HG03558 (cell line): Measurements from ENCODE around the gene RAB15.
"Not testable (repeated sequence)": the region's sequence is repeated elsewhere in the genome, so short reads cannot be mapped to it uniquely, and the experiment has no call there.

ENCODE experiments used
- ATAC-seq: cut with Tn5 transposase; IDR thresholded peaks from one replicate; pipeline ENCODE4 v1.9.1; 2021; ENCODE audit warnings: moderate number of reproducible peaks; ENCODE audit not compliant: unreplicated experiment; ENCODE audit errors: extremely low read depth

Gene RAB15

DNA sequence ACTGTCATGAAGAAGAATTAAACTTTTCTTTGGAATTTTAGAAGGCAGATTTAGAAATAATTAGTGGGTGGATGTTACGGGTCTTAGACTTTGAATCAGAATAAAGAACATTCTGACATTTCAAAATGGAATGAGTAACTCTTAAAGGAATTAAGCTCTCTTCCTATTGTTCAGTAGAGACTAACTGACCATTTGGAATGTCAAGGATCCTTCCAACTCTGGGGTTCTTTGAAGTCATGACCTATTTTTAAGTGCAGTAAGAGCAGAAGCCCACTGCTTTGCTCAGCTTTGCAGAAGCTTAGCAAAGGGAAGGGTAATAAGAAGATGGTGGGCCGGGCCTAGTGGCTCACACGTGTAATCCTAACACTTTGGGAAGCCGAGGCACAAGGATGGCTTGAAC is 53.9 kb downstream of the RAB15 start:
- ATAC-seq = no peak

DNA sequence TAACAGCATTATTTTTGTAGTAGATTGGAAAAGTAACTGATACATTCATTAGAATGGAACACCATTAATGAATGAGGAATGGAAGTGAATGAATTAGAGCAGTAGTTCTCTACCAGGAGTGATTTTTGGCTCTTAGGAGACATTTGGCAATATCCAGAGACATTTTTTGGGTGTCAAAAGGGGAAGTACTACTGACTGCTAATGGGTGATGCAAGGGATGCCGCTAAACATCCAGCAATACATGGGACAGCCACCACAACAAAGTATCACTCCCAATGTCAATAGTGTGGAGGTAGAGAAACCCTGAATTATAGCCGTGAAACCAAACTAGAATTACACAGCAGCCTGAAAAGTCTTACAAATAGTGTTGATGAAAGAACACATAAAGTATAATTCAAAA is 56.3 kb downstream of the RAB15 start:
- no peak for ATAC-seq

DNA sequence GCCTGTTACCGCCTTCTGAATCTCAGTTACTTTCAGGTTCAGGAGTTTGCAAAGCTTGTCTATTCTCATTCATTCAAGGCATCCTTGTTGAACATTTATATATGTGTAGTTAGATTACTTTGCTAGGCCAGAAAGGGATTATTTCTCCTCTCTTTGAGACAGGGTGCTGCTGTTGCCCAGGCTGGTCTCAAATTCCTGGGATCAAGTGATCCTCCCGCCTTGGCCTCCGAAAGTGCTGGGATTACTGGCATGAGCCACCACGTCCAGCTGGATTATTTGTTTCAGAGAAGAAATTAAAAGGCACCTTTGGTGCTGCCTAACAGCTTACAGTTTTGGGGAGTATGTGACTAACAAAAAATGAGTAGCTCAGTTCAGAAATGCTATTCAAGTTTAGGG is 57.1 kb downstream of the RAB15 start:
- ATAC-seq = no peak

DNA sequence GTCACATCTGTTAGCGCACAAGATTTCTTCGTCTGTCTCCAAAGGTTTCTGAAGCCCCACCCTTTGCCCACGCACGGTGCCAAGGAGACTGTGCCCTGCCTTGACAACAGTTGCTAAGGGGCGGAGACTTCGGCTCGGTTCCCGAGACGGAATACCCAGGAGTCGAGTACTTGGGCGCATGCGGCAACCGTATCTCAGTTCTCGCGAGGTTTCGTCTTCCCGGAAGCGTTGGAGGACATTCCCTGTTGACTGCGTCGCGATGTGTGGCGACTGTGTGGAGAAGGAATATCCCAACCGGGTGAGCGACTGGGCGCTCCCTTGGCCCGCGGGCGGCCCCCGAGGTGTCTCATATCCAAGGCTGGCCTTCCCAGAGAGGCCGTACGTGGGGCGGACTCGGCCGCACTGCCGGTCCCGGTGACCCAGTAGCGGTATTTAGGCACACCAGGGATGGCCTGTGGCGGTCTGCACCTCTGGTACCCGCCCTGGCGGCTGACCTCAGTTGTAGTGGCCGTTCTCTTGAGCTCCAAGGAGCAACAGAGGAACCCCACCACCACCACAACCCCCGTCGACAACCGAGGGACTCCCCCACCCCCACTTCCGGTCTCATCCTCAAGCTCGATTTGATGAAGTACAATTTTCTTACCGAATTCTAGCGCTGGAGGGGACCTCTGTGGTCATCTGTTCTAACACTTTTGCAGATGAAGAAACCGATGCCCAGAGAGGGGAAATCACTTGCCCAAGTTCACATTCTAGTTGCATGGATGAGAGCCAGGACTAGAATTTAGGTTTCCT is 57.7 kb downstream of the RAB15 start, which contains the start of gene CHURC1:
TSS of gene CHURC1 (plus strand) at position 219 of the 792 bp plus-strand sequence. CDS start at position 260, 41 bp downstream.
- ATAC-seq = peak; percentile 95

DNA sequence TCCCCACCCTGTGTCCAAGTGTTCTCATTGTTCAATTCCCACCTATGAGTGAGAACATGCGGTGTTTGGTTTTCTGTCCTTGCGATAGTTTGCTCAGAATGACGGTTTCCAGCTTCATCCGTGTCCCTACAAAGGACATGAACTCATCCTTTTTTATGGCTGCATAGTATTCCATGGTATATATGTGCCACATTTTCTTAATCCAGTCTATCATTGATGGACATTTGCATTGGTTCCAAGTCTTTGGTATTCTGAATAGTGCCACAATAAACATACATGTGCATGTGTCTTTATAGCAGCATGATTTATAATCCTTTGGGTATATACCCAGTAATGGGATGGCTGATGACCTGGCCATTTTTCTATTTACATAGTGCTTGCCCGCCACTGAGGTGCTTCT is 58.7 kb downstream of the RAB15 start:
- ATAC-seq = not testable (repeated sequence)

DNA sequence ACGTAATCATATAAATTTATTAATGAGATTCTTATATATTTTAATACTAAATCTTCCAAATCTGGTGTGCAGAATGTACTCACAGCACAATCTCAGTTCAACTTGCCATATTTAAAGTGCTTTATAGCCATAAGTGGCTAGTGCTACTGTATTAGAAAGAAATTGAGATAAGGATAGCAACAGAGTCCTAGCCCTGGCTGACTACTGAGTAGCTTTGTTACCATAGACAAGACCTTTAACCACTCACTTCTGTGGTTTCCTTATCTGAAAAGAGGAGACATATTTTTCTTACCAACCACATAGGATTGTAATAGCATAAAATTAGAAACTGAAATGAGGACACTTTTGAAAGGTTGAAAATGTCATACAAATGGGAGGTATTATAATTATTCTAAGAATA is 59.9 kb downstream of the RAB15 start:
- ATAC-seq = no peak

DNA sequence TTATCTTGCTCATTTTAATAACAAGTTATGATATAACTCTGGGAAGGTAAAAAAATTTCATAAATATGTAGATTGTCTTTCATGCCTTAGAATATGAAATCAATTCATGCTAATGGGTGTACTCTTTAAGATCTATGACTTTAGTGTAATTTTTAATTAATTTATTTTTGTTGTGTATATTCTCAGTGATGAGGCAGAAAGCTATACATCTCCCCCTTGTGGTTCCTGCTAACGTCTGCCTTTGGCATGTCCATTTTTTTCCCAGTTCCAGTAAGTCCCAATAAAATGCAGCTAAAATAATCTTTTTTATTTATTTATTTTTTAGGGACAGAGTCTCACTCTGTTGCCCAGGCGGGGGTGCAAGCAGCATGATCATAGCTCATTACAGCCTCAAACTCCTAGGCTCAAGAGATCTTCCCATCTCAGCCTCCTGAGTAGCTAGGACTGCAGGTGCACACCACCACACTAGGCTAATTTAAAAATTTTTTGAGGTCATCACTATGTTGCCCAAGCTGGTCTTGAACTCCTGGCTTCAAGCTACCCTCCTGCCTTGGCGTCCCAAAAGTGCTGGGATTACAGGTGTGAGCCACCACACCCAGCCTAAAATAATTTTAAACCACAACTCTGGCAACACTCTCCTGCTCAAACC is 61.2 kb downstream of the RAB15 start:
- no peak for ATAC-seq

DNA sequence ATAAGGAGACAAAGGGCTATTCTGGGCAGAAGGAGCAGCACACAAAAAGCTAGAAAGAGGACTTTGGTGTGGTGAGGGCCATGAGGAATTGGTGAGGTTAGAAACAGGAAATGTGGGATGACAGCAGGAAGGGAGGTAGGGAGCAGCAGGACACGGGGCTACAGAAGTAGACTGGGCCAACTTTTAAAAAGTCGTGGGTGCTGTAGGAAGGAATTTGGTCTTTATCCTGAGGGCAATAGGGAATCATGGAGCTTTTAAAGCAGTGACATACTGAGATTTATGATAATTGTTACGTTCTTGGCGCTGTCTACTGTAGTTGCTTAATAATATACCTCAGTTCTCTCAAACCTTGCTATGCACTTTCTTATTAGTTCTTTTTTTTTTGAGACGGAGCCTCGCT is 66.1 kb downstream of the RAB15 start:
- ATAC-seq = no peak

GRCh38 chr14:64899958-64900357 is 72.2 kb downstream of the RAB15 start:
- ATAC-seq = no peak
